ENCODE measurements around the gene UBE2M.

DNA sequence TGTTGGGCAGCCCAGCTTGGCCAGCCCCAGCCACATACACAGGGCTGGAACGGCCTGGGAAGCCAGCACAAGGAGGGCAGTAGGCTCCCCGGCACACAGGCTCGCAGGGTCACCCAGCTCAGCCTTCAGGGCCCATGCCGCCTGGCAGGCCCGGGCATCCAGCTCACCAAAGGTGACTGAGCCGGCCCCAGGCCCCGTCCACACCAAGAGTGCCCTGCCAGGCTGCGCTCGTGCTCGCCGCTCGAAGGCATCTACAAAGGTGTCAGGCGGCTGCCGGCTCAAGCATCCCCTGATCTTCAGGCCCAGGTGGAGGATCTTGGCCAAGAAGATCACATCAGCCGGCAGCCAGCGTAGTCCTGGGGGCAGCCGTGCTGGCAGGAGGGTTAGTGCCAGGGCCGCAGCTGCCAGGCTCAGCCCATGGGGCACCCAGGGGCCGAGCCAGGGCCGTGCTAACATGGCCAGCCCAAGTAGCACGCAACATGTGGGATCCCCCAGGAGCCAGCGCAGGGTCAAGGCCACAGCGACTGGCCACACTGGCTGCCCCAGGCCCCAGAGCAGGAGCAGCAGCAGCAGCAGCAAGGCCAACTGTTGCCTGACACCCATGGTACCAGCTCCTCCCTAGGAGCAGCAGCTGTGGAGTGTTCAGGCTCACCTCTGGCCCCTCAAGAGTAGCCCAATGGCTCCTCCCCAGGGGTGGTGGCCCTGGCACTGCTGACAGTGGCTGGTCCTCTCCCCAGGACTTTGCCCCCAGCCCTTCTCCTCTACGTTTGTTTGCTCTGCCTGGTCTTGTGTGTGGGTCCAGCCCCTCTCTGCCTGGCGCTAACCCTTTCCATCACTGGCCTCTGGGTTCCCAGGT is 46.8 kb downstream of the UBE2M start, which contains the start of gene SLC27A5:
- TF ChIP-seq CTCF (conservative IDR thresholded peaks at IDR 0.05; ENCODE audit: low read length) (no peak), EZH2phosphoT487 (IDR thresholded peaks at IDR 0.05; ENCODE audit: borderline replicate concordance) (no peak)

All from Loucy (cell line).